Measurements from ENCODE around the gene CDRT4.

- TF ChIP-seq, protein P1, sequence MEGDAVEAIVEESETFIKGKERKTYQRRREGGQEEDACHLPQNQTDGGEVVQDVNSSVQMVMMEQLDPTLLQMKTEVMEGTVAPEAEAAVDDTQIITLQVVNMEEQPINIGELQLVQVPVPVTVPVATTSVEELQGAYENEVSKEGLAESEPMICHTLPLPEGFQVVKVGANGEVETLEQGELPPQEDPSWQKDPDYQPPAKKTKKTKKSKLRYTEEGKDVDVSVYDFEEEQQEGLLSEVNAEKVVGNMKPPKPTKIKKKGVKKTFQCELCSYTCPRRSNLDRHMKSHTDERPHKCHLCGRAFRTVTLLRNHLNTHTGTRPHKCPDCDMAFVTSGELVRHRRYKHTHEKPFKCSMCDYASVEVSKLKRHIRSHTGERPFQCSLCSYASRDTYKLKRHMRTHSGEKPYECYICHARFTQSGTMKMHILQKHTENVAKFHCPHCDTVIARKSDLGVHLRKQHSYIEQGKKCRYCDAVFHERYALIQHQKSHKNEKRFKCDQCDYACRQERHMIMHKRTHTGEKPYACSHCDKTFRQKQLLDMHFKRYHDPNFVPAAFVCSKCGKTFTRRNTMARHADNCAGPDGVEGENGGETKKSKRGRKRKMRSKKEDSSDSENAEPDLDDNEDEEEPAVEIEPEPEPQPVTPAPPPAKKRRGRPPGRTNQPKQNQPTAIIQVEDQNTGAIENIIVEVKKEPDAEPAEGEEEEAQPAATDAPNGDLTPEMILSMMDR (IDR thresholded peaks at IDR 0.05) = no peak
- TF ChIP-seq RCOR1 (IDR thresholded peaks at IDR 0.05; ENCODE audit: low read length) (no peak), POLR2AphosphoS5 (IDR thresholded peaks at IDR 0.05; ENCODE audit: low read depth, low read length) (no peak), RFX5 (IDR thresholded peaks at IDR 0.05; ENCODE audit: low read length) (no peak), MXI1 (IDR thresholded peaks at IDR 0.05; ENCODE audit: low read depth, low read length) (no peak), EP300 (IDR thresholded peaks at IDR 0.05; ENCODE audit: borderline replicate concordance in 1 of 2, low read depth in 1 of 2, low read length in 1 of 2) (no peak), EZH2phosphoT487 (IDR thresholded peaks at IDR 0.05; ENCODE audit: borderline replicate concordance, low read depth) (no peak), TCF12 (IDR thresholded peaks at IDR 0.05) (peak; percentile 11; the same call in 1 of the 2 replicates), SMC3 (IDR thresholded peaks at IDR 0.05; ENCODE audit: low read depth, low read length) (no peak), RAD21 (IDR thresholded peaks at IDR 0.05; ENCODE audit: low read length) (no peak)
- TF ChIP-seq, protein P2, sequence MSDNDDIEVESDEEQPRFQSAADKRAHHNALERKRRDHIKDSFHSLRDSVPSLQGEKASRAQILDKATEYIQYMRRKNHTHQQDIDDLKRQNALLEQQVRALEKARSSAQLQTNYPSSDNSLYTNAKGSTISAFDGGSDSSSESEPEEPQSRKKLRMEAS (IDR thresholded peaks at IDR 0.05; ENCODE audit: low read depth) = no peak
Measured at GRCh38 chr17:15397620-15398019, 69.8 kb downstream of the CDRT4 start.

All from SK-N-SH (cell line).